PC-3 (cell line): Measurements from ENCODE around the gene PHACTR2. TPM values are rescaled to one million over a fixed set of nuclear protein-coding genes. Genes with fewer than 3 reads are reported as not detected.

Experiments used
- ATAC-seq: fragments of 200-7000 bp; cut with Tn5 transposase; 2 replicates; pipeline ENCODE4 v1.9.1; 2020; ENCODE audit warnings: mild to moderate bottlenecking, moderate library complexity
- BruUV-seq: library from RNA; stranded (reverse); fragments of 400-500 nt; replicated peaks from 2 replicates; lab custom pipeline; 2021; lab: Mats Ljungman, UMichigan
- CTCF ChIA-PET: fragments of 300-600 bp; sonication (Branson Sonifier 250); formaldehyde crosslinking; loops from one replicate; lab custom pipeline; 2022; ENCODE audit warnings: antibody characterized with exemption; lab: Charles Lee
- POLR2A ChIA-PET: fragments of 300-600 bp; sonication (Branson Sonifier 250); formaldehyde crosslinking; loops from one replicate; lab custom pipeline; 2022; ENCODE audit warnings: antibody characterized with exemption; ENCODE audit not compliant: unreplicated experiment; lab: Charles Lee
- DNase-seq: peaks from one replicate; pipeline ENCODE4 v3.0.0-alpha.2; 2015
- H2AFZ ChIP-seq: fragments of 300-600 bp; sonication (generic); 2 replicates; pipeline ENCODE4 v1.6.0; 2016; ENCODE audit warnings: antibody characterized with exemption, low read length
- H3F3A ChIP-seq: fragments of 300-600 bp; sonication (generic); one replicate; pipeline ENCODE4 v1.6.0; 2017; ENCODE audit warnings: antibody characterized with exemption, low read length, control low read depth, mild to moderate bottlenecking; ENCODE audit not compliant: unreplicated experiment
- H3K27ac ChIP-seq: fragments of 300-600 bp; sonication (generic); 2 replicates; pipeline ENCODE4 v1.5.1; 2016; ENCODE audit warnings: mild to moderate bottlenecking, low read length
- H3K27me3 ChIP-seq: fragments of 300-600 bp; sonication (generic); 2 replicates; pipeline ENCODE4 v1.6.1; 2016; ENCODE audit warnings: low read length, mixed read lengths
- H3K36me3 ChIP-seq: fragments of 300-600 bp; sonication (generic); 2 replicates; pipeline ENCODE4 v1.6.1; 2016; ENCODE audit warnings: low read depth, mixed run types, low read length, mixed read lengths
- H3K4me1 ChIP-seq: fragments of 300-600 bp; sonication (generic); 2 replicates; pipeline ENCODE4 v1.5.1; 2016; ENCODE audit warnings: low read length; ENCODE audit not compliant: insufficient read depth
- H3K4me2 ChIP-seq: fragments of 300-600 bp; sonication (generic); 2 replicates; pipeline ENCODE4 v1.6.0; 2016; ENCODE audit warnings: low read length
- H3K4me3 ChIP-seq: fragments of 300-600 bp; sonication (generic); 2 replicates; pipeline ENCODE4 v1.5.1; 2016; ENCODE audit warnings: mild to moderate bottlenecking, low read length, mixed read lengths
- H3K79me2 ChIP-seq: fragments of 300-600 bp; sonication (generic); 2 replicates; pipeline ENCODE4 v1.6.1; 2017; ENCODE audit warnings: low read length, mixed read lengths
- H3K9ac ChIP-seq: fragments of 300-600 bp; sonication (generic); 2 replicates; pipeline ENCODE4 v1.6.0; 2016; ENCODE audit warnings: mild to moderate bottlenecking, low read length
- H3K9me2 ChIP-seq: fragments of 300-600 bp; sonication (generic); replicated peaks from 2 replicates; pipeline ENCODE4 v1.6.1; 2016; ENCODE audit warnings: mixed run types, low read length, mixed read lengths
- H3K9me3 ChIP-seq: fragments of 300-600 bp; sonication (generic); 2 replicates; pipeline ENCODE4 v1.6.1; 2016; ENCODE audit warnings: low read length, mixed read lengths
- H4K20me1 ChIP-seq: fragments of 300-600 bp; sonication (generic); 2 replicates; pipeline ENCODE4 v1.6.1; 2016; ENCODE audit warnings: low read length, mixed read lengths
- CTCF ChIP-seq: fragments of 300-600 bp; sonication (generic); conservative IDR thresholded peaks from 2 replicates; pipeline ENCODE4 v1.5.1; 2017; ENCODE audit warnings: antibody characterized with exemption, low read depth, mild to moderate bottlenecking, low read length
- EZH2 ChIP-seq: fragments of 300-600 bp; sonication (generic); IDR thresholded peaks from one replicate; pipeline ENCODE4 v1.6.1; 2017; ENCODE audit warnings: antibody characterized with exemption, mild to moderate bottlenecking, low read length; ENCODE audit not compliant: unreplicated experiment
- EZH2phosphoT487 ChIP-seq: fragments of 300-600 bp; sonication (generic); IDR thresholded peaks from 2 replicates; pipeline ENCODE4 v1.6.1; 2018; ENCODE audit warnings: mild to moderate bottlenecking, antibody characterized with exemption, low read length, borderline replicate concordance
- intact Hi-C: fragments of 100-400 bp; cut with micrococcal nuclease; formaldehyde crosslinking; loops from 2 replicates; pipeline ENCODE4 v1.9.0; 2023
- total RNA-seq: library from RNA; depleted of rRNA; stranded (reverse); fragments of >200 nt; gene quantifications from 2 replicates; pipeline ENCODE4 v1.2.3, GENCODE V29; 2014

PHACTR2 gene
- total RNA-seq, 1 experiment from 2014 or later: 19.4 TPM

GRCh38 chr6:143632894-143633293, 44.9 kb upstream of the PHACTR2 start:
- no TSS peak for BruUV-seq
- ATAC-seq (no peak), DNase-seq (no peak)
- Histone ChIP-seq H3K9me2 (no peaks in the 10 kb centered on the region), H2AFZ (no peak overlapping the region), H3K27me3 (no peaks in the 10 kb centered on the region), H3F3A (no peaks in the 10 kb centered on the region), H3K79me2 (no peaks in the 10 kb centered on the region), H3K4me1 (no peaks in the 10 kb centered on the region; the same call in 1 of the 2 replicates), H4K20me1 (no peaks in the 10 kb centered on the region), H3K9ac (no peak overlapping the region), H3K27ac (no peak overlapping the region), H3K4me2 (no peak overlapping the region), H3K36me3 (no peaks in the 10 kb centered on the region), H3K4me3 (no peak overlapping the region), H3K9me3 (no peaks in the 10 kb centered on the region)
- CTCF ChIA-PET: no interaction called here
- TF ChIP-seq EZH2phosphoT487 (no peak), CTCF (no peak), EZH2 (no peak)
- POLR2A ChIA-PET: no interaction called here
- intact Hi-C loops: no loop called here

- DNase-seq (peak; percentile 9), ATAC-seq (no peak)
- Histone ChIP-seq H3F3A (no peaks in the 10 kb centered on the region), H3K4me2 (no peak overlapping the region), H3K9me2 (no peaks in the 10 kb centered on the region), H3K27me3 (no peaks in the 10 kb centered on the region), H3K9ac (no peak overlapping the region), H4K20me1 (no peaks in the 10 kb centered on the region), H3K4me3 (no peak overlapping the region), H3K36me3 (no peaks in the 10 kb centered on the region), H3K79me2 (no peaks in the 10 kb centered on the region), H3K4me1 (no peaks in the 10 kb centered on the region; the same call in 1 of the 2 replicates), H3K9me3 (no peaks in the 10 kb centered on the region), H2AFZ (no peak overlapping the region), H3K27ac (no peak overlapping the region)
- CTCF ChIA-PET: no interaction called here
- intact Hi-C loops: no loop called here
- no TSS peak for BruUV-seq
- TF ChIP-seq EZH2: no peak
- POLR2A ChIA-PET: no interaction called here
These were observed 43.3 kb upstream of the PHACTR2 start for GRCh38 chr6:143634486-143634885.

GRCh38 chr6:143637691-143638090, 40.1 kb upstream of the PHACTR2 start:
- POLR2A ChIA-PET: no interaction called here
- Histone ChIP-seq H3K9me3 (no peaks in the 10 kb centered on the region), H3K27ac (no peak overlapping the region), H4K20me1 (no peaks in the 10 kb centered on the region), H3K79me2 (no peaks in the 10 kb centered on the region), H3F3A (no peaks in the 10 kb centered on the region), H3K4me2 (no peak overlapping the region), H2AFZ (no peak overlapping the region), H3K9ac (no peak overlapping the region), H3K4me1 (no peaks in the 10 kb centered on the region; the same call in 1 of the 2 replicates), H3K36me3 (no peaks in the 10 kb centered on the region), H3K27me3 (no peaks in the 10 kb centered on the region), H3K4me3 (no peak overlapping the region), H3K9me2 (no peaks in the 10 kb centered on the region)
- DNase-seq: no peak
- intact Hi-C loops: no loop called here
- no TSS peak for BruUV-seq
- TF ChIP-seq CTCF (no peak), EZH2 (no peak), EZH2phosphoT487 (no peak)
- no peak for ATAC-seq
- CTCF ChIA-PET: no interaction called here
